ENCODE results near the gene NPAS2. TPM values are rescaled to one million over a fixed set of nuclear protein-coding genes. Genes with fewer than 3 reads are reported as not detected.

The NPAS2 gene
- polyA plus RNA-seq, 1 donor (not counting 4 experiments of a cell fraction or from before 2014, with no cell fraction given), result 17.7 TPM

GRCh38 chr2:100812573-100812972, 7.4 kb upstream of the NPAS2 start:
- Histone ChIP-seq H3K4me2 (ENCODE audit: control insufficient read depth, extremely low read depth, insufficient read depth, low read depth, low read length) (no peak overlapping the region), H3K4me1 (ENCODE audit: control insufficient read depth, extremely low read depth, insufficient read depth, low read length) (peaks cover 4% of the 10 kb centered on the region), H3K27ac (ENCODE audit: control insufficient read depth, insufficient read depth, low read length) (no peak overlapping the region), H3K79me2 (ENCODE audit: control insufficient read depth, insufficient read depth, low read length) (no peaks in the 10 kb centered on the region), H3K9me1 (ENCODE audit: control insufficient read depth, extremely low read depth, insufficient read depth, low read length) (no peaks in the 10 kb centered on the region), H4K20me1 (ENCODE audit: control insufficient read depth, extremely low read depth, insufficient read depth, low read length) (no peaks in the 10 kb centered on the region), H3K36me3 (ENCODE audit: control insufficient read depth in 2 of 2, extremely low read depth in 1 of 2, insufficient read depth in 2 of 2, low read length in 2 of 2) (no peaks in the 10 kb centered on the region), H3K9me3 (ENCODE audit: control insufficient read depth, low read depth, low read length) (no peaks in the 10 kb centered on the region), H3K27me3 (ENCODE audit: control insufficient read depth, extremely low read depth, insufficient read depth, low read length) (no peaks in the 10 kb centered on the region), H2AFZ (ENCODE audit: control insufficient read depth, low read length) (no peak overlapping the region), H3K9ac (ENCODE audit: control insufficient read depth, extremely low read depth, insufficient read depth, low read length) (no peak overlapping the region), H3K4me3 (ENCODE audit: control insufficient read depth in 2 of 3, extremely low read depth in 1 of 3, insufficient read depth in 2 of 3, low read depth in 1 of 3, low read length in 3 of 3) (no peak overlapping the region)
- dilution Hi-C loops (cut with MboI; ENCODE audit: extremely low pct_ligation_motif_present, low sequenced_read_pairs), result no loop called here
- TF ChIP-seq EZH2 (IDR thresholded peaks at IDR 0.05; ENCODE audit: low read length), result no peak
- TF ChIP-seq, protein P1, sequence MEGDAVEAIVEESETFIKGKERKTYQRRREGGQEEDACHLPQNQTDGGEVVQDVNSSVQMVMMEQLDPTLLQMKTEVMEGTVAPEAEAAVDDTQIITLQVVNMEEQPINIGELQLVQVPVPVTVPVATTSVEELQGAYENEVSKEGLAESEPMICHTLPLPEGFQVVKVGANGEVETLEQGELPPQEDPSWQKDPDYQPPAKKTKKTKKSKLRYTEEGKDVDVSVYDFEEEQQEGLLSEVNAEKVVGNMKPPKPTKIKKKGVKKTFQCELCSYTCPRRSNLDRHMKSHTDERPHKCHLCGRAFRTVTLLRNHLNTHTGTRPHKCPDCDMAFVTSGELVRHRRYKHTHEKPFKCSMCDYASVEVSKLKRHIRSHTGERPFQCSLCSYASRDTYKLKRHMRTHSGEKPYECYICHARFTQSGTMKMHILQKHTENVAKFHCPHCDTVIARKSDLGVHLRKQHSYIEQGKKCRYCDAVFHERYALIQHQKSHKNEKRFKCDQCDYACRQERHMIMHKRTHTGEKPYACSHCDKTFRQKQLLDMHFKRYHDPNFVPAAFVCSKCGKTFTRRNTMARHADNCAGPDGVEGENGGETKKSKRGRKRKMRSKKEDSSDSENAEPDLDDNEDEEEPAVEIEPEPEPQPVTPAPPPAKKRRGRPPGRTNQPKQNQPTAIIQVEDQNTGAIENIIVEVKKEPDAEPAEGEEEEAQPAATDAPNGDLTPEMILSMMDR (optimal IDR thresholded peaks at IDR 0.05 in 1 of 3, IDR thresholded peaks at IDR 0.05 in 1 of 3, conservative IDR thresholded peaks at IDR 0.05 in 1 of 3; ENCODE audit: extremely low read depth in 1 of 3, insufficient read depth in 2 of 3, low read length in 3 of 3), result no peak
- FAIRE-seq, result no peak
- no peak for DNase-seq (ENCODE audit: low read depth, low spot score)

- Histone ChIP-seq H3K9me1 (ENCODE audit: control insufficient read depth, extremely low read depth, insufficient read depth, low read length) (no peaks in the 10 kb centered on the region), H3K9me3 (ENCODE audit: control insufficient read depth, low read depth, low read length) (no peaks in the 10 kb centered on the region), H3K4me3 (ENCODE audit: control insufficient read depth in 2 of 3, extremely low read depth in 1 of 3, insufficient read depth in 2 of 3, low read depth in 1 of 3, low read length in 3 of 3) (no peak overlapping the region), H4K20me1 (ENCODE audit: control insufficient read depth, extremely low read depth, insufficient read depth, low read length) (no peaks in the 10 kb centered on the region), H3K27ac (ENCODE audit: control insufficient read depth, insufficient read depth, low read length) (no peak overlapping the region), H3K27me3 (ENCODE audit: control insufficient read depth, extremely low read depth, insufficient read depth, low read length) (no peaks in the 10 kb centered on the region), H2AFZ (ENCODE audit: control insufficient read depth, low read length) (no peak overlapping the region), H3K79me2 (ENCODE audit: control insufficient read depth, insufficient read depth, low read length) (no peaks in the 10 kb centered on the region), H3K36me3 (ENCODE audit: control insufficient read depth in 2 of 2, extremely low read depth in 1 of 2, insufficient read depth in 2 of 2, low read length in 2 of 2) (no peaks in the 10 kb centered on the region), H3K4me1 (ENCODE audit: control insufficient read depth, extremely low read depth, insufficient read depth, low read length) (peaks cover 13% of the 10 kb centered on the region), H3K9ac (ENCODE audit: control insufficient read depth, extremely low read depth, insufficient read depth, low read length) (no peak overlapping the region), H3K4me2 (ENCODE audit: control insufficient read depth, extremely low read depth, insufficient read depth, low read depth, low read length) (no peak overlapping the region)
- dilution Hi-C loops (cut with MboI; ENCODE audit: extremely low pct_ligation_motif_present, low sequenced_read_pairs), result no loop called here
- FAIRE-seq (no peak), DNase-seq (ENCODE audit: low read depth, low spot score) (no peak)
- TF ChIP-seq EZH2 (IDR thresholded peaks at IDR 0.05; ENCODE audit: low read length), result no peak
- TF ChIP-seq, protein P1 (optimal IDR thresholded peaks at IDR 0.05 in 1 of 3, IDR thresholded peaks at IDR 0.05 in 1 of 3, conservative IDR thresholded peaks at IDR 0.05 in 1 of 3; ENCODE audit: extremely low read depth in 1 of 3, insufficient read depth in 2 of 3, low read length in 3 of 3), result no peak
These were observed 6.4 kb upstream of the NPAS2 start for GRCh38 chr2:100813527-100813926.

Data from keratinocyte (primary cell).